IMR-90 (cell line): Measurements from ENCODE around the gene SLC39A8. TPM values are rescaled to one million over a fixed set of nuclear protein-coding genes. Genes with fewer than 3 reads are reported as not detected.

Source experiments
- ATAC-seq: fragments of 200-7000 bp; cut with Tn5 transposase; 2 replicates; pipeline ENCODE4 v1.9.1; 2020; ENCODE audit warnings: low read depth, mild to moderate bottlenecking, moderate library complexity
- BruUV-seq: library from RNA; stranded (reverse); fragments of 400-500 nt; replicated peaks from 2 replicates; lab custom pipeline; 2021; lab: Mats Ljungman, UMichigan
- CTCF ChIA-PET: fragments of 300-600 bp; formaldehyde crosslinking; extraction: SDS; loops from one replicate; lab custom pipeline; 2021; ENCODE audit warnings: antibody characterized with exemption; lab: Yijun Ruan, JAX
- POLR2A ChIA-PET: fragments of 300-600 bp; sonication (Branson Sonifier 250); formaldehyde crosslinking; loops from one replicate; lab custom pipeline; 2022; ENCODE audit warnings: antibody characterized with exemption; ENCODE audit not compliant: unreplicated experiment; lab: Charles Lee
- DNase-seq: peaks from one replicate; pipeline ENCODE4 v3.0.0; 2013
- H2AFZ ChIP-seq: replicated peaks from 2 replicates; pipeline ENCODE3; 2013; ENCODE audit warnings: low read length, mild to moderate bottlenecking; ENCODE audit not compliant: poor library complexity
- H2AK5ac ChIP-seq: 2 replicates; pipeline ENCODE4 v1.6.1; 2013; ENCODE audit warnings: low read depth, low read length, inconsistent platforms
- H2AK9ac ChIP-seq: replicated peaks from 2 replicates; pipeline ENCODE3; 2013; ENCODE audit warnings: mild to moderate bottlenecking, low read depth, low read length, moderate library complexity; ENCODE audit not compliant: poor library complexity
- H2BK120ac ChIP-seq: 2 replicates; pipeline ENCODE4 v1.6.1; 2013; ENCODE audit warnings: low read depth, low read length, inconsistent platforms
- H2BK15ac ChIP-seq: 3 replicates; pipeline ENCODE4 v1.6.1; 2013; ENCODE audit warnings: low read depth, low read length, inconsistent platforms
- H2BK20ac ChIP-seq: 2 replicates; pipeline ENCODE4 v1.6.1; 2013; ENCODE audit warnings: low read depth, mild to moderate bottlenecking, inconsistent platforms, low read length, moderate library complexity
- H2BK5ac ChIP-seq: 2 replicates; pipeline ENCODE4 v1.6.1; 2013; ENCODE audit warnings: mild to moderate bottlenecking, low read depth, low read length, inconsistent platforms; ENCODE audit not compliant: poor library complexity, severe bottlenecking
- H3K14ac ChIP-seq: replicated peaks from 2 replicates; pipeline ENCODE4 v1.6.1; 2013; ENCODE audit warnings: low read depth, low read length, inconsistent platforms
- H3K18ac ChIP-seq: 2 replicates; pipeline ENCODE4 v1.6.1; 2013; ENCODE audit warnings: low read depth, low read length, control low read depth
- H3K23ac ChIP-seq: 2 replicates; pipeline ENCODE4 v1.6.1; 2013; ENCODE audit warnings: low read depth, low read length, inconsistent platforms
- H3K27ac ChIP-seq: 2 replicates; pipeline ENCODE4 v1.5.1; 2013; ENCODE audit warnings: mild to moderate bottlenecking, control low read depth, low read length; ENCODE audit not compliant: insufficient read depth
- H3K27me3 ChIP-seq: 2 replicates; pipeline ENCODE4 v1.6.1; 2013; ENCODE audit warnings: low read length; ENCODE audit not compliant: control insufficient read depth, insufficient read depth
- H3K36me3 ChIP-seq: 2 replicates; pipeline ENCODE4 v1.6.1; 2013; ENCODE audit warnings: low read length, mixed read lengths; ENCODE audit not compliant: control insufficient read depth, insufficient read depth
- H3K4ac ChIP-seq: 2 replicates; pipeline ENCODE4 v1.6.1; 2013; ENCODE audit warnings: low read depth, low read length, inconsistent platforms
- H3K4me1 ChIP-seq: 2 replicates; pipeline ENCODE4 v1.6.1; 2013; ENCODE audit warnings: low read length, mixed read lengths; ENCODE audit not compliant: control insufficient read depth, insufficient read depth
- H3K4me2 ChIP-seq: 2 replicates; pipeline ENCODE4 v1.6.1; 2013; ENCODE audit warnings: low read depth, mild to moderate bottlenecking, control low read depth, low read length, moderate library complexity
- H3K4me3 ChIP-seq: 2 replicates; pipeline ENCODE4 v1.5.1; 2013; ENCODE audit warnings: low read depth, mild to moderate bottlenecking, control low read depth, low read length, moderate library complexity; ENCODE audit not compliant: insufficient read depth
- H3K56ac ChIP-seq: 2 replicates; pipeline ENCODE4 v1.6.1; 2013; ENCODE audit warnings: low read length, inconsistent platforms; ENCODE audit not compliant: insufficient read depth; ENCODE audit errors: extremely low read depth
- H3K79me1 ChIP-seq, 2 experiments: 2 replicates each; pipeline ENCODE4 v1.6.1; 2013; ENCODE audit warnings: low read length in 2 of 2, inconsistent platforms in 1 of 2, low read depth in 1 of 2
- H3K9ac ChIP-seq: 2 replicates; pipeline ENCODE4 v1.6.1; 2013; ENCODE audit warnings: low read depth, low read length, control low read depth
- H3K9me1 ChIP-seq: 2 replicates; pipeline ENCODE4 v1.6.1; 2013; ENCODE audit warnings: low read length, inconsistent platforms; ENCODE audit not compliant: insufficient read depth
- H3K9me3 ChIP-seq: 2 replicates; pipeline ENCODE4 v1.6.1; 2013; ENCODE audit warnings: low read length; ENCODE audit not compliant: control insufficient read depth, insufficient read depth
- H4K20me1 ChIP-seq: 2 replicates; pipeline ENCODE4 v1.6.1; 2013; ENCODE audit warnings: low read length, inconsistent platforms; ENCODE audit not compliant: insufficient read depth
- H4K5ac ChIP-seq: 2 replicates; pipeline ENCODE4 v1.6.1; 2013; ENCODE audit warnings: mild to moderate bottlenecking, low read depth, low read length, control low read depth
- H4K8ac ChIP-seq, 2 experiments: 2 replicates each; pipeline ENCODE4 v1.6.1; 2013; ENCODE audit warnings: low read depth in 2 of 2, low read length in 2 of 2, control low read depth in 1 of 2, inconsistent platforms in 1 of 2
- H4K91ac ChIP-seq: 2 replicates; pipeline ENCODE4 v1.6.1; 2013; ENCODE audit warnings: low read depth, low read length, inconsistent platforms; ENCODE audit not compliant: insufficient read depth
- BHLHE40 ChIP-seq: fragments of 150-350 bp; IDR thresholded peaks from 2 replicates; pipeline ENCODE4 v1.6.1; 2016; ENCODE audit warnings: mild to moderate bottlenecking, low read depth, low read length
- CEBPB ChIP-seq: IDR thresholded peaks from 2 replicates; pipeline ENCODE4 v1.6.1; 2012; ENCODE audit warnings: low read depth, low read length, improper control_type of control experiment
- CHD1 ChIP-seq: IDR thresholded peaks from 2 replicates; pipeline ENCODE4 v1.6.1; 2012; ENCODE audit warnings: low read depth, low read length, improper control_type of control experiment
- MAFK ChIP-seq: IDR thresholded peaks from 2 replicates; pipeline ENCODE4 v1.6.1; 2012; ENCODE audit warnings: low read depth, low read length, improper control_type of control experiment
- MAZ ChIP-seq: IDR thresholded peaks from 2 replicates; pipeline ENCODE4 v1.6.1; 2012; ENCODE audit warnings: low read depth, mild to moderate bottlenecking, low read length, improper control_type of control experiment, moderate library complexity, borderline replicate concordance
- MXI1 ChIP-seq: IDR thresholded peaks from 2 replicates; pipeline ENCODE4 v1.6.1; 2012; ENCODE audit warnings: low read depth, mild to moderate bottlenecking, low read length, moderate library complexity, borderline replicate concordance
- NFE2L2 ChIP-seq: fragments of 150-350 bp; IDR thresholded peaks from 2 replicates; pipeline ENCODE4 v1.6.1; 2016; ENCODE audit warnings: low read depth, mild to moderate bottlenecking, low read length
- POLR2A ChIP-seq: IDR thresholded peaks from 2 replicates; pipeline ENCODE4 v1.6.1; 2012; ENCODE audit warnings: mild to moderate bottlenecking, low read depth, low read length
- RAD21 ChIP-seq: IDR thresholded peaks from 2 replicates; pipeline ENCODE4 v1.6.1; 2012; ENCODE audit warnings: low read length, improper control_type of control experiment
- RCOR1 ChIP-seq: IDR thresholded peaks from 2 replicates; pipeline ENCODE4 v1.6.1; 2012; ENCODE audit warnings: mild to moderate bottlenecking, low read length, improper control_type of control experiment; ENCODE audit not compliant: insufficient replicate concordance
- RFX5 ChIP-seq: IDR thresholded peaks from 2 replicates; pipeline ENCODE4 v1.8.0; 2012; ENCODE audit warnings: low read depth, mild to moderate bottlenecking, low read length, moderate library complexity
- USF2 ChIP-seq: fragments of 150-350 bp; IDR thresholded peaks from 2 replicates; pipeline ENCODE4 v1.6.1; 2017; ENCODE audit warnings: mild to moderate bottlenecking, antibody characterized with exemption, low read length, low read depth
- WGBS, 2 experiments: methylation state at CpG; one replicate each; pipeline versions ENCODE4 v1.1.5 to v1.1.7; 2013; ENCODE audit warnings: missing lambda C conversion rate in 2 of 2; ENCODE audit not compliant: insufficient read length in 1 of 2; ENCODE audit errors: extremely low coverage in 2 of 2; 5-methylcytosine and 5-hydroxymethylcytosine counted together
- dilution Hi-C: fragments of 300-500 bp; cut with HindIII; formaldehyde crosslinking; loops from one replicate; pipeline ENCODE4 v1.14.3; 2018; ENCODE audit warnings: low sequenced_read_pairs; ENCODE audit not compliant: unreplicated experiment
- in situ Hi-C: fragments of 300-500 bp; cut with MboI; formaldehyde crosslinking; loops from 3 replicates; pipeline ENCODE4 v1.14.3; 2019; ENCODE audit warnings: low sequenced_read_pairs, inconsistent platforms, mixed read lengths
- intact Hi-C: fragments of 100-400 bp; cut with micrococcal nuclease; formaldehyde crosslinking; loops from 2 replicates; pipeline ENCODE4 v1.10.0; 2022
- polyA plus RNA-seq, 3 experiments: library from polyadenylated mRNA; depleted of rRNA; stranded (reverse); fragments of >200 nt; gene quantifications; 2 replicates each; pipeline ENCODE4 v1.2.3, GENCODE V29; 2012; ENCODE audit warnings: low replicate concordance in 1 of 3
- total RNA-seq: library from RNA; depleted of rRNA; stranded (reverse); fragments of >200 nt; gene quantifications from 2 replicates; pipeline ENCODE4 v1.2.3, GENCODE V29; 2012

SLC39A8 gene
- total and polyA plus RNA-seq, 2 of the 4 experiments (the other 2 are of a cell fraction) = 0.05 to 0.18 TPM

- ATAC-seq = no peak
- ChIA-PET CTCF (no interaction called here), POLR2A (no interaction called here)
- Histone ChIP-seq H3K9ac (no peak overlapping the region), H3K56ac (no peak overlapping the region), H3K18ac (no peak overlapping the region), H2AK5ac (no peak overlapping the region), H3K27ac (no peak overlapping the region), H4K20me1 (no peaks in the 10 kb centered on the region), H4K8ac (no peak overlapping the region), H3K27me3 (no peaks in the 10 kb centered on the region), H4K5ac (no peak overlapping the region), H2AFZ (no peak overlapping the region), H2BK5ac (no peak overlapping the region), H3K79me1 (no peaks in the 10 kb centered on the region), H4K91ac (no peak overlapping the region), H3K23ac (no peak overlapping the region), H3K4me3 (no peak overlapping the region), H2BK120ac (no peak overlapping the region), H3K4me1 (no peaks in the 10 kb centered on the region), H2BK15ac (no peak overlapping the region), H3K9me3 (no peaks in the 10 kb centered on the region), H3K4me2 (no peak overlapping the region), H3K14ac (no peak overlapping the region), H2BK20ac (no peak overlapping the region), H3K36me3 (no peaks in the 10 kb centered on the region), H2AK9ac (no peak overlapping the region), H3K4ac (no peak overlapping the region), H3K9me1 (no peaks in the 10 kb centered on the region)
- dilution Hi-C loops = no loop called here
- in situ Hi-C loops = no loop called here
- TF ChIP-seq CHD1 (no peak), MXI1 (no peak), RCOR1 (no peak), NFE2L2 (no peak), POLR2A (no peak), MAZ (no peak), MAFK (no peak), RAD21 (no peak), RFX5 (no peak), USF2 (no peak), BHLHE40 (no peak), CEBPB (no peak)
- no peak for DNase-seq
- no CpG with 5 or more reads among the region's 2 CpGs for WGBS, 2 experiments
- BruUV-seq = no TSS peak
- intact Hi-C loops = no loop called here
These were observed 45.2 kb upstream of the SLC39A8 start for GRCh38 chr4:102390438-102390837.
